Dedifferentiated amniotic fluid mesenchymal stem cell (primary cell): ENCODE data around the gene GJA8.
A peak's percentile ranks its signal among the peaks of the same experiment; 100 is the strongest.
"Not testable (repeated sequence)": the region's sequence is repeated elsewhere in the genome, so short reads cannot be mapped to it uniquely, and the experiment has no call there.

Source experiments
- DNase-seq: peaks from one replicate; pipeline ENCODE4 v3.0.0-alpha.2; 2016; ENCODE audit errors: extremely low spot score

The GJA8 gene

DNA sequence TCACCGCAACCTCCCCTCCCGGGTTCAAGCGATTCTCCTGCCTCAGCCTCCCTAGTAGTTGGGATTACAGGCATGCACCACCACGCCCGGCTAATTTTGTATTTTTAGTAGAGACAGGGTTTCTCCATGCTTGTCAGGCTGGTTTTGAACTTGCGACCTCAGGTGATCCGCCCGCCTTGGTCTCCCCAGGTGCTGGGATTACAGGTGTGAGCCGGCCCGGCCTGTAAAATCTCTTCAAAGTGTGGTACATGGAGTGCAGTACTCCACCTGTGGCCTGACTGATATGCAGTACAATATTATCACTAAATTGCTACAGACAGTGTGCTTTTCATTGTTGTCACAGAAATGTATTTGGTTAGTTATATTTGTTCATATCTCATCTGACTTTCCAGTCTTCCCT is 25.1 kb downstream of the GJA8 start:
- DNase-seq, result not testable (repeated sequence)

DNA sequence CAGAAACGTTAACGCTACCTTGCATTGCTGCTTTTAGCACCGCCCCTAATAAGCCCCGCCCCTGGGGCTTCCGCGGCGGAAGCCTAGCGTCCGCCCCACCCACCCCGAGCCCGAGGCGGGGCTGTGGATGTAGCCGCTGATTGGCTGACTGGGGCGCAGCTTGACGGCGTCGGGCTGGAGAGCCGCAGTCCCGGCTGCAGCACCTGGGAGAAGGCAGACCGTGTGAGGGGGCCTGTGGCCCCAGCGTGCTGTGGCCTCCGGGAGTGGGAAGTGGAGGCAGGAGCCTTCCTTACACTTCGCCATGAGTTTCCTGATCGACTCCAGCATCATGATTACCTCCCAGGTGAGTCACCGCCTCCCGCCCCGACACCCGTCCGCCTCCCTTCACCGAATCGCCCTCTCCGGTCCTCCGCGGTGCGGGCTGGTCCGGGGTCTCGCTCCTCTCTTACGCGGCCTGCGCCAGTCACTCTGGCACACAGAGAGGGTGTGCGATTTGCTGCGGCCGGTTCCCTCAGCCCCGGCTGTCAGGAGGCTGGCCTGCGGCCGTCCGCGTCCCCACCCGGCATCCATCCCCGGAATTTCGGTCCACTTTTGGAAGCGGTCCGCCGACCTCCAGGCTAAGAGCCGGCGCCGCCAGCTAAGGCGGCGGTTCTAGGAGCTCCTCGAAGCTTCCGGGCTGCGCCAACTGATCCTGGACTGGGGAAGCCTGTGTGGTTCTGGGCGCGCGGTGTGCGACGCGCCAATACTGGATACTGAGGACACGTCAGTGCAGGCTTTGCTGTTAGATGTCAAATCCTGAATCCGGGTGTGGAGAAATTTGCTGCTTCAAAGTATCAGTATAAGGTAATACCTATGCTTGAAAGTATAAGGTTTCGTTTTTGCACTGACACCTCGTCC is 25.9 kb downstream of the GJA8 start, which contains the start of gene GPR89B:
TSS of gene GPR89B (plus strand) at position 185 of the 897 bp plus-strand sequence. CDS start at position 302, 117 bp downstream.
- DNase-seq, result peak; percentile 74

DNA sequence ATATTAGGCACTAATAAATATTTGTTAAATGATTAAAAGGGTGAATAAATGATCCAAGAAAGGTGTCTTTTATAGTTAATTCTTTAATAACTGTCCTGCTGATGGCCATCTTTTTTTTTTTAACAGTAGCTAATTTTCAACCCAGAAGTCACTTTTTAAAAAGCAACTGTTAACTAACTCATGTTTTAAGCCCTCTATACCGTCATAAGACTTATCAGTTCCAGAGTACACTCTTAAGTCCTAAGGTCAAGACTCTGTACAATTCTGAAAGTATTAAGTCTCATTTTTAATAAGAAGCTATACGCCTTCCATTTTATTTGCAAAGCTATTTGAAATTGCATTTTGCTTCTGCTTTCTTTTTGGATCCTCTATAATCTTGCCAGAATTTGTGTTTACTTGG is 28.5 kb downstream of the GJA8 start:
- not testable (repeated sequence) for DNase-seq

DNA sequence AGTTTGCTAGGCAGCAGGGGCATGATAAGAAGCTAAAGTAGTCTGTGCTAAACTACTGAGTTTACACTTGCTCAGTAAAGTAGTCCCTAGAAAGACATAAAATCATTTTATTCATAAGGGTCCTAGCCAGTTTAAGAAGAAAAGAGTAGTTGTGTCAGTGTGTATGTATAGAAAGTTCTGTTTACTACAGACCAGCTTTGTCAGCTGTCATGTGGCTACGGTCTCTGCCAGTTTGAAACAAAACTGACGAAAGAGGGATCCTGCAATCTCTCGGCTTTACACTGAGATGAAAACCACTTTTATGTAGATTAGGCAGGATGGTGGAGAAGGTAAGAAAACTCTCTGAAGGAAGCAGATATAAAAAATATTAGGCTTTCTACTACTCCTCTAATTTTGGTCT is 32.7 kb downstream of the GJA8 start:
- not testable (repeated sequence) for DNase-seq

DNA sequence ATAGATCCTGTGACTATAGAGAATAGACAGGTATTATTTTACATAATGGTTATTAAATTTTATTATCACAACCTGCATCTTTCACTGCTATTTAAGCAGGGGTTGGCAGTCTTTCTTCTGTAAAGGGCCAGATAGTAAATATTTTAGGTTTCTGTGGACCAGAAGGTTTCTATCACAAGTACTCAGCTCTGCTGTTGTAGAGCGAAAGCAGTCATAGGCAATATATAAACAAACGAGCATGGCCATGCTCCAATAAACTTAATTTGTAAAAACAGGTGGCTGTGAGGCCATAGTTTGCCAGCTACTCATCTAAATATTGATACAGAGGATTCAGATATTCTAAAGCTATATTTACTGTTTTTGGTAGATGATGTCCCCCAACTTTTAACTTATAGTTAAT is 37.9 kb downstream of the GJA8 start:
- DNase-seq, result not testable (repeated sequence)

DNA sequence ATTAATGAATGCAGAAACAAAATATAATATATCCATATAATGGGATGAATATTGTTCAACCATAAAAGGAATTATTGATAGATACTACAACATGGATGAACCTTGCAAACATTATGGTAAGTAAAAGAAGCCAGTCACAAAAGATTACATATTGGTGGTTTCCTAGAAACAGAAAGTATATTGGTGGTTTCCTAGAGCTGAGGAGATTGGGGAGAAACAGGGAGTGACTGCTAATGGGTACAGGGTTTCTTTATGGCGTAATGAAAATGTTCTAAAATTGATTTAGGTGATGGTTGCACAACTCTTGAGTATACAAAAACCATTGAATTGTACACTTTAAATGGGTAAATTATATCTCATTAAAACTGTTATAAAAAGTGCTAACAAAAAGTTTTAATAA is 40.0 kb downstream of the GJA8 start:
- DNase-seq, result not testable (repeated sequence)

DNA sequence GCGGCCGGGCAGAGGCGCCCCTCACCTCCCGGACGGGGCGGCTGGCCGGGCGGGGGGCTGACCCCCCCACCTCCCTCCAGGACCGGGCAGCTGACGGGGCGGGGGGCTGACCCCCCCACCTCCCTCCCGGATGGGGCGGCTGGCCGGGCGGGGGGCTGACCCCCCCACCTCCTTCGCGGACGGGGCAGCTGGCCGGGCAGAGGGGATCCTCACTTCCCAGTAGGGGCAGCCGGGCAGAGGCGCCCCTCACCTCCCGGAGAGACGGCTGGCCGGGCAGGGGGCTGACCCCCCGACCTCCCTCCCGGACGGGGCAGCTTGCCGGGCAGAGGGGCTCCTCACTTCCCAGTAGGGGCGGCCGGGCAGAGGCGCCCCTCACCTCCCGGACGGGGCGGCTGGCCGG is 46.9 kb downstream of the GJA8 start:
- DNase-seq, result not testable (repeated sequence)
